ENCODE measurements around the gene TNFAIP8. TPM values are rescaled to one million over a fixed set of nuclear protein-coding genes. Genes with fewer than 3 reads are reported as not detected.

TNFAIP8 gene
- total RNA-seq, 1 experiment from 2014 or later: 7.3 TPM

- Histone ChIP-seq H3K4me2 (ENCODE audit: insufficient read depth, insufficient read length, low read length) (no peak overlapping the region), H4K5ac (ENCODE audit: insufficient read length, low read depth, low read length) (no peak overlapping the region), H3K23me2 (ENCODE audit: insufficient read length, low read depth, low read length, poor library complexity, severe bottlenecking) (no peaks in the 10 kb centered on the region), H3K23ac (ENCODE audit: insufficient read length, low read depth, low read length) (no peak overlapping the region), H3K9me3 (ENCODE audit: control insufficient read depth, low read depth, low read length) (no peaks in the 10 kb centered on the region), H4K91ac (ENCODE audit: insufficient read length, low read depth, low read length) (no peak overlapping the region), H2BK15ac (ENCODE audit: low read depth, low read length) (no peak overlapping the region), H3K14ac (ENCODE audit: insufficient read depth, low read length) (no peak overlapping the region), H3K18ac (ENCODE audit: insufficient read length, low read depth, low read length) (peak overlapping the region; percentile 30), H4K8ac (replicated peaks; ENCODE audit: insufficient read length, low read depth, low read length) (no peak overlapping the region), H3K9ac (ENCODE audit: extremely low read depth, insufficient read length, low read length) (no peak overlapping the region), H3K27ac (ENCODE audit: insufficient read length, low read depth, low read length) (no peak overlapping the region), H2AFZ (ENCODE audit: low read length) (no peak overlapping the region), H3K79me1 (ENCODE audit: insufficient read depth, low read depth, low read length, poor library complexity, severe bottlenecking) (no peaks in the 10 kb centered on the region), H3K56ac (ENCODE audit: insufficient read length, low read depth, low read length) (no peak overlapping the region), H3K79me2 (ENCODE audit: insufficient read depth, low read length) (no peaks in the 10 kb centered on the region), H3T11ph (ENCODE audit: low read length) (no peak overlapping the region), H3K4ac (ENCODE audit: low read depth, low read length) (no peak overlapping the region), H4K20me1 (ENCODE audit: control insufficient read depth, insufficient read depth, insufficient read length) (no peaks in the 10 kb centered on the region), H2BK120ac (ENCODE audit: low read depth, low read length, poor library complexity, severe bottlenecking) (no peak overlapping the region), H3K27me3 (ENCODE audit: insufficient read depth, low read length) (no peaks in the 10 kb centered on the region), H3K4me1 (ENCODE audit: insufficient read depth, low read length) (peaks cover 5% of the 10 kb centered on the region), H2BK20ac (ENCODE audit: low read depth, low read length, poor library complexity, severe bottlenecking) (no peak overlapping the region), H2BK12ac (ENCODE audit: insufficient read length, low read depth, low read length) (no peak overlapping the region), H2AK5ac (ENCODE audit: insufficient read length, low read length) (no peak overlapping the region), H2BK5ac (ENCODE audit: insufficient read length, low read length) (no peak overlapping the region)
- Mint-ChIP-seq H3K27me3 (ENCODE audit: low read depth) (no peaks in the 10 kb centered on the region), H3K4me1 (peaks cover 51% of the 10 kb centered on the region in 2 experiments), H3K36me3 (ENCODE audit: insufficient read depth in 1 of 3, low read depth in 3 of 3) (no peaks in the 10 kb centered on the region), H3K4me3 (no peak overlapping the region), H3K9me3 (no peaks in the 10 kb centered on the region), H3K27ac (peak overlapping the region in 2 of 3 experiments; percentile 28 to 31; a peak in 2 of 7 replicates)
- no CpG with 5 or more reads among the region's 6 CpGs for WGBS (ENCODE audit: extremely low coverage, insufficient read length, low lambda C conversion rate)
- no peak for DNase-seq
- no peak for TF ChIP-seq CTCF (conservative IDR thresholded peaks at IDR 0.05)
Measured at GRCh38 chr5:119321569-119322311, 34.1 kb upstream of the TNFAIP8 start.

Data from H9 (cell line).